Stimulated activated CD4-positive, alpha-beta T cell treated with anti-CD3 and anti-CD28 coated beads, Interleukin-12 subunit alpha, Interleukin-12 subunit beta, amount 100 ng/mL, for 48 hours (primary cell): ENCODE results near the gene APMAP.

Experiments used
- DNase-seq, 3 donors: peaks; one replicate each; pipeline ENCODE4 v3.0.0-alpha.2; 2020; ENCODE audit warnings: low read depth in 2 of 3, low spot score in 1 of 3

The APMAP gene

GRCh38 chr20:24990810-24991252 lies 1.7 kb downstream of the APMAP start:
- no peak for DNase-seq

- DNase-seq: no peak
Observed at GRCh38 chr20:24989162-24989561, 3.4 kb downstream of the APMAP start.

GRCh38 chr20:24987873-24988835 lies 4.4 kb downstream of the APMAP start:
- no peak for DNase-seq

- no peak for DNase-seq
Observed at GRCh38 chr20:24987244-24987643, 5.3 kb downstream of the APMAP start.

GRCh38 chr20:24986436-24987015 lies 6.0 kb downstream of the APMAP start:
- no peak for DNase-seq

GRCh38 chr20:24985802-24986201 lies 6.7 kb downstream of the APMAP start:
- DNase-seq: no peak

- no peak for DNase-seq
Observed at GRCh38 chr20:24984961-24985640, 7.5 kb downstream of the APMAP start.

- no peak for DNase-seq
Observed at GRCh38 chr20:24983896-24984295, 8.7 kb downstream of the APMAP start.

GRCh38 chr20:24981790-24982189 lies 10.8 kb downstream of the APMAP start:
- DNase-seq: no peak

GRCh38 chr20:24981282-24981681 lies 11.3 kb downstream of the APMAP start:
- no peak for DNase-seq

- DNase-seq: no peak
Observed at GRCh38 chr20:24980291-24981053, 12.1 kb downstream of the APMAP start.

GRCh38 chr20:24979036-24979960 lies 13.3 kb downstream of the APMAP start:
- DNase-seq: no peak

GRCh38 chr20:24978513-24978912 lies 14.0 kb downstream of the APMAP start:
- DNase-seq: no peak

- DNase-seq: no peak
Observed at GRCh38 chr20:24977797-24978196, 14.8 kb downstream of the APMAP start.

GRCh38 chr20:24977336-24977735 lies 15.2 kb downstream of the APMAP start:
- DNase-seq: no peak

GRCh38 chr20:24972341-24972740 lies 20.2 kb downstream of the APMAP start:
- DNase-seq: no peak

GRCh38 chr20:24971376-24972101 lies 21.0 kb downstream of the APMAP start:
- DNase-seq: no peak

- DNase-seq: no peak
Observed at GRCh38 chr20:24970754-24971153, 21.8 kb downstream of the APMAP start.

GRCh38 chr20:24970030-24970553 lies 22.5 kb downstream of the APMAP start:
- DNase-seq: no peak
